Activated naive CD4-positive, alpha-beta T cell (primary cell): ENCODE measurements around the gene NR1I2.

Experiments
- DNase-seq, 4 experiments: peaks; one replicate each; lab custom pipeline; 2025; lab: John Stamatoyannopoulos, UW

Gene NR1I2

DNA sequence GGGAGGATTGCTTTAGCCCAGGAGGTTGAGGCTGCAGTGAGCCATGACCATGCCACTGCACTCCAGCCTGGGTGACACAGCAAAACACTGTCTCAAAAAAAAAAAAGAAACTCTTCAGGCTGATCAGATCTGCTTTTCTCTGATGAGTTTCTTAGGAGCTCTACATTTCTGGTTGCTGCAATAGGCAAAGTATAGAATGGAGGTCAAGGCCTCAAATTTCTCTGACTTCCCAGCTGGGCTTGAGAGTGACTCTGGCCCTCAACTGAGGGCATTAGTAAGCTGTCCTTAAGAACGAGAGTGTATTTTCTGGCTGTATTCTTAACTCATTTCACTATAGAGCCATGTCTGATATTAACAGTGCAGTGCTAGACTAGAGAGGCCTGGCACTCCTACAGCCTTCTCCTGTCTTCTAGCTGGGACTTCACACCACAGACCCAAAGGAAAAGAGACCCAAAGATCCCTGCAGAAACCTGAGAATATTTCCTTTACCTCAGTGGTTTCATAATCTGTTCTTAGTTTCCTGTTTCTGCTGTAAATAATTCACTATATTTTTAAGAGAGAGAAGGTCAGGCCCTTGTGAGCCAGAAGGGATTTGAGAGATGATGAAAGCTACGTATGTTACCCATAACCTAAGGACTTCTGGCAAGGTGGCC, 2.0 kb upstream of the NR1I2 start:
- DNase-seq: no peak

DNA sequence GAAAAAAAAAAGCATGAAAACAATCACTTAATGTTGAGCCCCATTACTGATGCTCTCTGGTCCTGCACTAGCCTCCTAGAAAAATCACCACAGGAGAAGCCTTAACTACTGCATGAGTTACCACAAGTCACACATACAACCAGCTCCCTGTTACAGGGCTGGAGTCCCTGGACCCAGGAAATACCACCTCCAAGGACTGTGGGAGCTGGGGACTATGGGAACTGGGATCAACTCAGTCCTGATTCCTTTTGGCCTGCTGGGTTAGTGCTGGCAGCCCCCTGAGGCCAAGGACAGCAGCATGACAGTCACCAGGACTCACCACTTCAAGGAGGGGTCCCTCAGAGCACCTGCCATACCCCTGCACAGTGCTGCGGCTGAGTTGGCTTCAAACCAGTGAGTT, 559 bp downstream of the NR1I2 start:
- no peak for DNase-seq

DNA sequence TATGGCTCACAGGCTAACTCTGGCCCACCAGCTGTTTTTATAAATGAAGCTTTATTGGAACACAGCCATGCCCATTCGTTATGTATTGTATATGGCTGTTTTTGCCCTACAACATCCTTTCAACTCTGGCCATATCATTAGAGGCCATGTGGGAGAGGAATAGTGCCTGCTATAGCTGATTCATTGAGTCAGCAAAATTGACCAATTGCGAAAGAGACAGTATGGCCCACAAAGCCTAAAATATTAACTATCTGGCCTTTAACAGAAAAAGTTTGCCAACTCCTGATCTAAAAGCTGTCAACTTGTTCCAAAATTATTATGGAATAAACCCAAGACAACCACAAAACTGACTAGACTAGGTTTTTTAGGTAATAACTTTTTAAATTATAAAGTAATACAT, 1.4 kb downstream of the NR1I2 start:
- DNase-seq: no peak

DNA sequence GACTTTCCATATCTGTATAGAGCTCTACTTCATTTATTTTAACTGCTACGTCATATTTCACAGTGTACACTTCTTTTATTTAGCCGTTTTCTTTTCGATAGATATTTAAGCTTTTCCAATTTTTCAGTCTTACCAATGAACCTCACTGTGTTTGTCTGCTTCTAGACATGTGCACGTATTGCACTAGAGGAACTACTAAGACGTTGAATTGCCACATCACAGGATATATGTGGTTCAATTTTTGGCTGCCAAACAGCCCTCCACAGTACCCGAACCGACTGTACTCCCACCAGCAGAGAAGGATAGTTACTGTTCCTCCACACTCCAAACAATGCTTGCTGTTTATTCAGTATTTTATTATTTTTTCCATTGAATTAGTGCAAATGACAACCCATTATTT, 2.0 kb downstream of the NR1I2 start:
- no peak for DNase-seq

DNA sequence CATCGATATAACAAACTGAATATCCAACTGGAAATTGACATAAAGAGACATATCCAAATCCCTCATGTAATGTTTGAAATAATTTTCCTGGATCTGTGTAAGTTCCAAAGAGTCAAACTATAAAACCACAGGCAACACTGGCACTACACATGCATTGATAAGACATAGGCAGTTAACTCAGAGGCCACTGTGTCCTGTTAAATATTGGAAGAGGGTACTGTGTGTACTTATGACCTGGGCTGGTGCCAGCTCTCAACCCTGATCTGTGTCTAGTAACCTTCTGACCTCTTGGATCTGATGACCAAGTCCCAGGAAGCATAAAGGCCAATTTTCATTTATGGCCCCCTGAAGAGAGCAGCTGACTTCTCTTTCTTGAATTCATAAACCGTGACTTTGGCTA, 4.5 kb downstream of the NR1I2 start:
- no peak for DNase-seq

DNA sequence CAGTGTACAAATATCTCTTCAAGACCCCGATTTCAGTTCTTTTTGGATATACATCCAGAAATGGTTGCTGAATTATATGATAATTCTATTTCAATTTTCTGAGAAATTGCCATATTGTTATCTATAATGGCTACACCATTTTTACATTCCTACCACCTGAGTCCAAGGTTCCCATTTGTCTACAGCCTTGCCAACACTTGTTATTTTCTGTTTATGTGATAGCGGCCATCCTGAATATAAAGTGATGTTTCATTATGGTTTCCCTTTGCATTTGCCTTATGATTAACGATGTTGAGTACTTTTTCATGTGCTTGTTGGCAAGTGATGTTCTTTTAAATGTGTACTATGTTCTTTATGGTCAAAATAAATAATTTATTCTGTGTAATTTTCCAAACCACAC, 8.5 kb downstream of the NR1I2 start:
- no peak for DNase-seq

DNA sequence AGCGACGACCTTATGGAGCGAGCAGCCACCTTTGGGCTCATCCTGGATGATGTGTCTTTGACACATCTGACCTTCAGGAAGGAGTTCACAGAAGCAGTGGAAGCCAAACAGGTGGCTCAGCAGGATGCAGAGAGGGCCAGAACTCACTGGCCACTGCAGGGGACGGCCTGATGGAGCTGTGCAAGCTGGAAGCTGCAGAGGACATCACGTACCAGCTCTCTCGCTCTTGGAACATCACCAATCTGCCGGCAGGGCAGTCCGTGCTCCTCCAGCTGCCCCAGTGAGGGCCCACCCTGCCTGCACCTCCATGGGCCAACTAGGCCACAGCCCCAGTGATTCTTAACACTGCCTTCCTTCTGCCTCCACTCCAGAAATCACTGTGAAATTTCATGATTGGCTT, 10.4 kb downstream of the NR1I2 start:
- DNase-seq: no peak

DNA sequence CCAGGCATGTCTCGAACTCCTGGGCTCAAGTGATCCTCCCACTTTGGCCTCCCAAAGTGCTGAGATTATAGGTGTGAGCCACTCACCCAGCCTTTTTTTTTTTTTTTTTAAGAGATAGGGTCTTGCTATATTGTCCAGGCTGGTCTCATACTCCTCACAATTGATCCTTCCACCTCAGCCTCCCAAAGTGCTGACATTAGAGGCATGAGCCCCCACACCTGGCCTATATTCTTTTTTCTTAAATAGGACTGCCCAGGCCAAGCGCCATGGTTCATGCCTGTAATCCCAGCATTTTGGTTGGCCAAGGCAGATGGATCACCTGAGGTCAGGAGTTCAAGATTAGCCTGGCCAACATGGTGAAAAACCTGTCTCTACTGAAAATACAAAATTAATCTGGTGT, 12.5 kb downstream of the NR1I2 start:
- no peak for DNase-seq

DNA sequence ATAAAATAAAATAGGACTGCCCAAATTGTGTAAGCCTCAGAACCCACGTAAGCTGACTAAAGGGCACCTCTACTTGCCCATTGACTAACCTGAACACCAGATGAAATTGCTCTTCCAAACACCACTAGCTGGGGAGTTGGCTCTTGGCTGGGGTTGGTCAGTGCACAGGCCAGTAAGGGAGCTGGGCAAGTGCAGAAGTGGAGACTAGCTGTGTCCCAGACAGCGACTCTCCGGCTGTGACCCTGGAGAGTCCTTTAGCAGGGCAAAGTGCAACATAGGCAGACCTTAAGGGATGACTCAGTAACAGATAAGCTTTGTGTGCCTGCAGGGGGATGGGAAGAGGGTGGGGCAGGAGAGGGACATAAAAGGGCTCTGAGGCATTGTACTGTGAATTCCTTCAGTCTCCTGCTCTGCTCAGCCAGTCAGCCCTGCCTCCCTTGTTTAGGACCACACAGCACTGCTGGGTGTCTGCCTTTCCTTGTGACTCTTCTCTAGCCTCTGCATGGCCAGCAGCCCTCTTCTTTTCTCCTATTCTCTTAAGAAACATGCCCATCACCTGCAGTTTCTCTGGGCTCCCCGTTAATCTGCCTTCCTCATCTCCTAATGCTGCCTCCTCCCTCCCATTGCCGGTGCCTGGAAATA, 13.2 kb downstream of the NR1I2 start:
- DNase-seq: no peak

DNA sequence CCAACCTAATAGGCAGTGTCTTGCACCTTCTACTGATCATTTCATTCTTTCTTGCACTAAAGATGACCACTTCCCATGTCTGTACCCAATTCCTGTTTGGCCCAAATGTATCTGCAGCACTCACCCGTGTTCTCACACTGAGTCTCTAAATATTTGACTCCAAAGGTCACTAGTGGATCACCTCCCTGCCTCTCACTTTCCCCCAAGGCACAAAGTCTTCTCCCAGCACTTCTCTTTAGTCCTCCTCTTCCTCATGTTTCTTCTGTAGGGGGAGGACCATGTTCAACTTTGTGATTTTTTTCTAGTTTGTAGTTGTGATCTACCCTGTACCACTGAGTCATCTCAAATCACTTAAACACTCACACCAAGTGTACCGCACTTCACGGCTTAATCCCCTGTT, 13.9 kb downstream of the NR1I2 start:
- no peak for DNase-seq

DNA sequence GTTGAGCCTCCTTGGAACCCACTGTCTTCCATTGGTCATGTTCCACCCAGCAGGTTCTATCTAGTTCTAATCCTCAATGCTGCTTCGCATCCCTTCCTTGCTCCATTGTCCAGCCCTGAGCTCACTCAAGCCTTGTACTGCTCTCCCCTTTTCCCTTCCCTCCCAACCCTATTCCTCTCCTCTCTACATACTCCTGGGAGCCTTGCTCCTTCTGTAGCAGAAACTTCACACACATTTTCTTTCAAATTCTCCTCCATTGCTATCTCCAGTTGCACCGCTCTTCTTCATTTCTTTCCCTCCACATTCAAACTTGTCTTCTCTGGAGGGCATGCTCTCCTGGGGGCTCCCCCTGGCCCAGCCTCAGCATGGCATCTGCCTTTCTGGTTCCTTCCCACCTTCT, 14.5 kb downstream of the NR1I2 start:
- no peak for DNase-seq

DNA sequence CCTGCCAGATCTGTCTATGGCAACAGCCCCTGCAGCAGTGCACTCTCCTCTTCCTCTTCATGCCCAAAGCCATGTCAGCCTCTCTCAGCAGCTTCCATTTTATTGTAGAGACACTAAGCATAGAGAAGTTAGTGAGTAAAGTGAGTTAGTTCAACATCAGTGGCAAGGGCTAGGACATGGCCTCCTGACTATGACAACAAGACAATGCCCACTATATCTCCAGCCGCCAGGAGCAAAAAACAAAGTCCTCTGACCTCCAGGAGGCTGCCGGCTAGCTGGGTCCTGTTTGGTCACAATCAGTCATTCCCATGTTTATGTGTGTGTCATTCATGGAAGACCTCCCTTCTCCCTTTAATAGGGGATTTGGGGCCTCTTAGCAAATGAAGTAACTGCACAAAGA, 14.9 kb downstream of the NR1I2 start:
- DNase-seq: no peak

DNA sequence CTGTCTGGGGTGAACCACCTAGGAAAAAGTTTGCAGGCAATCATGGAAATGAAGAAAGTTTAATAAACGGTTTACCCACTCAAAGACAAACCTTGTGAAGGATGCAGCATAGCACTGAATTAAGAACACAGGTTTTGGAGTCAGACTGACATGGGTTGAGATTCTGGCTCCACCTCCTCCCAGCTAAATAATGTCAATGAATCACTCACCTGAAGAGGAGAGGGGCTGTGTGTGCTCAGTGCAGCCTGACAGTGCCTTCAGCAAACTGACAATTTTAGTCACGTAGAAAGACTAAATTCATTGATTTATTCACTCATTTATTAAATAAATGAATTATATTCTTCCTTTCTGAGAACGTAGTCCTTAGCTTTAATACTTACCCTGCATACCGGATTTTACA, 18.9 kb downstream of the NR1I2 start:
- no peak for DNase-seq

DNA sequence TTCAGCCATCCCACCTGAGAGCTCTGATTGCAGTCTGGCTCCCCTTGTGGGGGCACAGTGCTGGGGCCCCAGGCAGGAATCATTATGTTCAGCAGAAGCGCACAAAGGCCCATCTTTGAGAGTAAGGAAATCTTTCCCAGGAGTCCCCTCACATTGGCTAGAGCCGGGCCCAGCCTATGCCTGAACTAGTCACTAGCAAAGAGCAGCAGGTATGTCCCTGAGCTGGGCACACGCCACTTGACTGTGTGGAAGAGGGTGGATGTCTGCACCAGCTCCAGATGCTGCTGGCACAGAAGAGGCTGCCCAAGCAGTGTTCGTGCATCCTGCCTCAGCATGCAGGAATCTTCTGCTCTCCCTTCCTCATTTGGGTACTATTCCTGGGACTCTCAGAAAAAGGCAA, 26.3 kb downstream of the NR1I2 start:
- DNase-seq: no peak

DNA sequence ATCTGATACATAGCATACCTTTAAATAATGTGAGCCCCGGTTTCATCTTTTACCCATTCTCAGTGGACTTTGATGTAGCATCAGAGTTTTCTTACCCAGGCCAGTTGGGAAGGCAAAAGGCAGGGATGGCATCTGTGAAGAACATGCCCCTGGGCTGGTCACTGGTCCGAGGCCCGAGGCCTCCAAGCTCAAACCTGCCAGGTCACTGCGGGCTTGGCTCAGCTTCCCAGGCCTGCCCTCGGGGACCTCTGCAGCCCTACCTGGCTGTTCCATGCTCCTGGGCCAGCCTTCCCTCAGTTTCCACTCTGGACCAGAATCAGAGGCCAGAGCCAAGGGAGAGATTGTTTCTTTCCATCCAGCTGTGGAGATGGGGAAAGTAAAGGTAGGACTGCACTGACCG, 26.9 kb downstream of the NR1I2 start:
- no peak for DNase-seq

DNA sequence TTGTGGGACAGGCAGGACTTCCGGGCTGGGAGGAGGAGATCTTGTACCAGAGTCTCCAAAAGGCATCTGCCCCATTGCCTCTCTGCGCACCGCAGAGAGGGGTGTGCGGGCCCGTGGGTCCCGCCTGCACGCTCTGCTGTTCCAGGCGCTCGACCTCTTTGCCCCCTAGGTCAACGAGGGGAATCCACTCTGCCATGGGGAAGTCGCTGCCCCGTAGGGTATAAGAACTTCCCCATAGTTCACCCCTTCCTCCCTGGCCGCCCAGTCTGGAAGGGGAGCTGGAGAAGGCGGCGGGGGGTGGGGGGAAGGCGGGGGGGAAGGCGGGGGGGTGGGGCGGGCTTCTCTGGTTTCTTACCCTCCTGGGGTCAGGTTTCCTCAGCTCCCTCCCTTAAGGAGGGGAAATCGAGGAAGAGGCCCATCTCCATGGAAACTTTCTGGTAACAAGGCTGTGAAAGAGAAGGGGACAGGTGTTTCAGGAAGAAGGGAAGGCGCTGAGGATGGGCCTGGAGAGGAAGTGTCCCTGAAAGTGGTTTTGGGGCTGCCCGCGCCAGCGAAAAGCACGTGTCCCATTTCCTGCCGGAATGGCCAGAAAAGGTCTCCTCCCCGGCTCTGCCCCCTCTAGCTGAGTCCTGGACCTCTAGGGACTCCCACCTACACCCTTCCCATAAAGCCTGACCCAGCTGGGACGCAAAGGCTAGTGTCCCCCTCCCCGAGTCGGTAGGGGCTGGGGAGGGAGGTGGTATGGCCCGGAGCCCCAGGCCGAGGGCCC, 27.5 kb downstream of the NR1I2 start:
- no peak for DNase-seq

DNA sequence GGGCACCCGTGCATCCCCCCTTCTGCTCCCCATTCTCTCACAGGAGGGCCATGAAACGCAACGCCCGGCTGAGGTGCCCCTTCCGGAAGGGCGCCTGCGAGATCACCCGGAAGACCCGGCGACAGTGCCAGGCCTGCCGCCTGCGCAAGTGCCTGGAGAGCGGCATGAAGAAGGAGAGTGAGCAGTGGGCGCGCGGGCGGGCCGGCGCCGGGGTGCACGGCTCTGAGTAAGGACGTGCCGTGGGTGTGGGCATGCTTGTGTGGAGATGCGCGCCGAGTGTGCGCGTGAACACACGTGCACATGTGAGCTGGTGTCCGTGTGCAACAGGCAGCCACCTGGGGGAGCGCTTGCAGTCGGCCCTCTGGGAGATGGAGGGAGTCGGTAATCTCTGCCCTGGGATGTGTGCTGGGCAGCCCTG, 28.1 kb downstream of the NR1I2 start:
- DNase-seq: peak in 3 of 4 experiments; percentile 12 to 51 (median 21)

DNA sequence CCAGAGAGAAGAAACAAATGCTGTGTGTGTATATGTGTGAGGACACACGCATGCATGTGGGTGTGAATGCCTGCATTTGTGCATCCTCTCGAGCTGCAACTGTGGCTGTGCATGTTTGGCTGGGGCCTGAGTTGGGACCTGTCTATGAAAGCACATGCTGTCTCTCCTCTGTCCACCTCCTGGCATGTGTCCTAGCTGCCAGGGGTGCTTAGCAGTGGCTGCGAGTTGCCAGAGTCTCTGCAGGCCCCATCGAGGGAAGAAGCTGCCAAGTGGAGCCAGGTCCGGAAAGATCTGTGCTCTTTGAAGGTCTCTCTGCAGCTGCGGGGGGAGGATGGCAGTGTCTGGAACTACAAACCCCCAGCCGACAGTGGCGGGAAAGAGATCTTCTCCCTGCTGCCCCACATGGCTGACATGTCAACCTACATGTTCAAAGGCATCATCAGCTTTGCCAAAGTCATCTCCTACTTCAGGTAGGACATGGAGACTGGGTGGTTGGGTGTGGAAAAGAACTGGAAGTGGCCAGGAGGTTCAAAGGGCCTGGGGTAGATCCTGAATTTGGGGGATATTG, 30.7 kb downstream of the NR1I2 start:
- no peak for DNase-seq

DNA sequence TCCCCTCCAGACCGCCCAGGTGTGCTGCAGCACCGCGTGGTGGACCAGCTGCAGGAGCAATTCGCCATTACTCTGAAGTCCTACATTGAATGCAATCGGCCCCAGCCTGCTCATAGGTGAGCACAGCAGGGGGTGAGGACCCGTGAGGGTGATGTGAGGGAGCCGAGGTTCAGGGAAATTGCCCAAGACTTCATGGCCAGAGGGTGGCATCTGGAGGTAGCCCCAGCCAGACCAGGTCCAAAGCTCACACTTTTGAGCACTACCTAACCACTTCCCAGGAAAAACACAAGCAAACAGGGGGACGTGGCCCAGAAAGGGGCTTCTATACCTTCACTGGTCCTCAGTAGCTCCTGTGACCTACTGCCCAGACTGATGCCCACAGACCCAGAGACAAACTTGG, 33.8 kb downstream of the NR1I2 start:
- DNase-seq: no peak

DNA sequence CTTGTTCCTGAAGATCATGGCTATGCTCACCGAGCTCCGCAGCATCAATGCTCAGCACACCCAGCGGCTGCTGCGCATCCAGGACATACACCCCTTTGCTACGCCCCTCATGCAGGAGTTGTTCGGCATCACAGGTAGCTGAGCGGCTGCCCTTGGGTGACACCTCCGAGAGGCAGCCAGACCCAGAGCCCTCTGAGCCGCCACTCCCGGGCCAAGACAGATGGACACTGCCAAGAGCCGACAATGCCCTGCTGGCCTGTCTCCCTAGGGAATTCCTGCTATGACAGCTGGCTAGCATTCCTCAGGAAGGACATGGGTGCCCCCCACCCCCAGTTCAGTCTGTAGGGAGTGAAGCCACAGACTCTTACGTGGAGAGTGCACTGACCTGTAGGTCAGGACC, 35.2 kb downstream of the NR1I2 start:
- no peak for DNase-seq

DNA sequence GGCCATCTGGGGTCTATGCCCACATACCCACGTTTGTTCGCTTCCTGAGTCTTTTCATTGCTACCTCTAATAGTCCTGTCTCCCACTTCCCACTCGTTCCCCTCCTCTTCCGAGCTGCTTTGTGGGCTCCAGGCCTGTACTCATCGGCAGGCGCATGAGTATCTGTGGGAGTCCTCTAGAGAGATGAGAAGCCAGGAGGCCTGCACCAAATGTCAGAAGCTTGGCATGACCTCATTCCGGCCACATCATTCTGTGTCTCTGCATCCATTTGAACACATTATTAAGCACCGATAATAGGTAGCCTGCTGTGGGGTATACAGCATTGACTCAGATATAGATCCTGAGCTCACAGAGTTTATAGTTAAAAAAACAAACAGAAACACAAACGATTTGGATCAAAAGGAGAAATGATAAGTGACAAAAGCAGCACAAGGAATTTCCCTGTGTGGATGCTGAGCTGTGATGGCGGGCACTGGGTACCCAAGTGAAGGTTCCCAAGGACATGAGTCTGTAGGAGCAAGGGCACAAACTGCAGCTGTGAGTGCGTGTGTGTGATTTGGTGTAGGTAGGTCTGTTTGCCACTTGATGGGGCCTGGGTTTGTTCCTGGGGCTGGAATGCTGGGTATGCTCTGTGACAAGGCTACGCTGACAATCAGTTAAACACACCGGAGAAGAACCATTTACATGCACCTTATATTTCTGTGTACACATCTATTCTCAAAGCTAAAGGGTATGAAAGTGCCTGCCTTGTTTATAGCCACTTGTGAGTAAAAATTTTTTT, 35.9 kb downstream of the NR1I2 start:
- DNase-seq: no peak

DNA sequence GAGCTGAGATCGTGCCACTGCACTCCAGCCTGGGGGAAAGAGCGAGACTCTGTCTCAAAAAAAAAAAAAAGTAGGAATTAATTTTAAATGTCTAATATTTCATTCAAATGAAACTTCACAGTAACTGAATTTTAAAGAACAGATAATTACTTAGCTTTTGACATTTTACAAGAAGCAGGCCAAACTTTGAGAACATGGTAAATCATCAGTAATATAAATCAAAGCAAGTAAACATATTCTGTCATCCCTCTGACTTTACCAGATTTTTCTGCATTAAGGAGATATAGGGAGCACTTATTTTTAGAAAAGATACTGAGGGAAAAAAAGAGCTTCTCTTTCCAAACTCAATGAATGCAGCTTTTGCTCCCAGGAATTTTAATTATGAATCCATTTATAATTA, 37.0 kb downstream of the NR1I2 start:
- DNase-seq: no peak
